Uterus (tissue), 4 donors: Measurements from ENCODE around the gene SYT9. TPM values are rescaled to one million over a fixed set of nuclear protein-coding genes. Genes with fewer than 3 reads are reported as not detected.

ENCODE experiments used
- DNase-seq, 2 donors: peaks; one replicate each; pipeline ENCODE4 v3.0.0-alpha.2; 2019 to 2020
- H3K27ac ChIP-seq, 2 donors: fragments of 200-600 bp; sonication (generic); 1 replicate in 1 of 2; 2 replicates in 1 of 2; pipeline ENCODE4 v1.5.1; 2016 to 2018
- H3K27me3 ChIP-seq, 2 donors: fragments of 200-600 bp; sonication (generic); one replicate each; pipeline ENCODE4 v1.5.1; 2018 to 2019; ENCODE audit warnings: control low read depth in 1 of 2
- H3K36me3 ChIP-seq, 2 donors: fragments of 200-600 bp; sonication (generic); one replicate each; pipeline ENCODE4 v1.5.1; 2019; ENCODE audit warnings: control low read depth in 1 of 2
- H3K4me1 ChIP-seq, 2 donors: fragments of 200-600 bp; sonication (generic); one replicate each; pipeline ENCODE4 v1.5.1; 2018 to 2019; ENCODE audit warnings: control low read depth in 1 of 2
- H3K4me3 ChIP-seq, 2 donors: fragments of 200-600 bp; sonication (generic); 1 replicate in 1 of 2; 2 replicates in 1 of 2; pipeline ENCODE4 v1.5.1; 2018 to 2019; ENCODE audit warnings: mild to moderate bottlenecking in 1 of 2
- H3K9me3 ChIP-seq, 2 donors: fragments of 200-600 bp; sonication (generic); one replicate each; pipeline ENCODE4 v1.5.1; 2019; ENCODE audit warnings: control low read depth in 1 of 2
- POLR2A ChIP-seq, 2 donors: fragments of 450-650 bp; IDR thresholded peaks; one replicate each; pipeline ENCODE4 v1.6.1; 2016; ENCODE audit warnings: antibody characterized with exemption in 2 of 2, mild to moderate bottlenecking in 1 of 2, moderate library complexity in 1 of 2
- intact Hi-C: fragments of 100-400 bp; cut with DNase I; formaldehyde crosslinking; loops from one replicate; pipeline ENCODE4 v1.15.1; 2023; ENCODE audit warnings: low total_unique reads
- total RNA-seq, 4 donors: library from RNA; depleted of rRNA in 3 of 4; stranded (reverse); fragments of >200 nt in 3 of 4; gene quantifications; one replicate each; pipeline versions ENCODE4 v1.1.0 to v1.2.4, GENCODE V29; 2014 to 2023
- TF ChIP-seq, protein P1 (sequence below), 4 experiments: fragments of 200-600 bp in 2 of 4; fragments of 450-650 bp in 2 of 4; sonication (generic) in 2 of 4; IDR thresholded peaks; one replicate each; pipeline ENCODE4 v1.5.1; 2016 to 2019; ENCODE audit warnings: antibody characterized with exemption in 4 of 4, mild to moderate bottlenecking in 2 of 4, moderate library complexity in 1 of 4
- donor health status: DM: yes; HTN: yes; CAD: no.

SYT9 gene
- total RNA-seq, 4 donors from 2014 or later = 0.29 to 5.8 (median 3.0) TPM; not detected in 1

GRCh38 chr11:7445564-7445963 lies 193.9 kb downstream of the SYT9 start:
- intact Hi-C loops = no loop called here
- Histone ChIP-seq H3K27me3 (no peaks in the 10 kb centered on the region), H3K4me1 (no peaks in the 10 kb centered on the region), H3K4me3 (no peak overlapping the region), H3K36me3 (no peaks in the 10 kb centered on the region), H3K9me3 (no peaks in the 10 kb centered on the region), H3K27ac (no peak overlapping the region)
- DNase-seq = no peak
- TF ChIP-seq POLR2A (IDR thresholded peaks at IDR 0.05) = no peak
- TF ChIP-seq, protein P1, sequence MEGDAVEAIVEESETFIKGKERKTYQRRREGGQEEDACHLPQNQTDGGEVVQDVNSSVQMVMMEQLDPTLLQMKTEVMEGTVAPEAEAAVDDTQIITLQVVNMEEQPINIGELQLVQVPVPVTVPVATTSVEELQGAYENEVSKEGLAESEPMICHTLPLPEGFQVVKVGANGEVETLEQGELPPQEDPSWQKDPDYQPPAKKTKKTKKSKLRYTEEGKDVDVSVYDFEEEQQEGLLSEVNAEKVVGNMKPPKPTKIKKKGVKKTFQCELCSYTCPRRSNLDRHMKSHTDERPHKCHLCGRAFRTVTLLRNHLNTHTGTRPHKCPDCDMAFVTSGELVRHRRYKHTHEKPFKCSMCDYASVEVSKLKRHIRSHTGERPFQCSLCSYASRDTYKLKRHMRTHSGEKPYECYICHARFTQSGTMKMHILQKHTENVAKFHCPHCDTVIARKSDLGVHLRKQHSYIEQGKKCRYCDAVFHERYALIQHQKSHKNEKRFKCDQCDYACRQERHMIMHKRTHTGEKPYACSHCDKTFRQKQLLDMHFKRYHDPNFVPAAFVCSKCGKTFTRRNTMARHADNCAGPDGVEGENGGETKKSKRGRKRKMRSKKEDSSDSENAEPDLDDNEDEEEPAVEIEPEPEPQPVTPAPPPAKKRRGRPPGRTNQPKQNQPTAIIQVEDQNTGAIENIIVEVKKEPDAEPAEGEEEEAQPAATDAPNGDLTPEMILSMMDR (IDR thresholded peaks at IDR 0.05) = no peak

- Histone ChIP-seq H3K9me3 (no peaks in the 10 kb centered on the region), H3K4me1 (no peaks in the 10 kb centered on the region), H3K4me3 (no peak overlapping the region), H3K36me3 (no peaks in the 10 kb centered on the region), H3K27me3 (no peaks in the 10 kb centered on the region), H3K27ac (no peak overlapping the region)
- no peak for DNase-seq
- TF ChIP-seq, protein P1 (IDR thresholded peaks at IDR 0.05) = no peak
- no peak for TF ChIP-seq POLR2A (IDR thresholded peaks at IDR 0.05)
- intact Hi-C loops = no loop called here
These were observed 196.5 kb downstream of the SYT9 start for GRCh38 chr11:7448201-7448600.

DNA sequence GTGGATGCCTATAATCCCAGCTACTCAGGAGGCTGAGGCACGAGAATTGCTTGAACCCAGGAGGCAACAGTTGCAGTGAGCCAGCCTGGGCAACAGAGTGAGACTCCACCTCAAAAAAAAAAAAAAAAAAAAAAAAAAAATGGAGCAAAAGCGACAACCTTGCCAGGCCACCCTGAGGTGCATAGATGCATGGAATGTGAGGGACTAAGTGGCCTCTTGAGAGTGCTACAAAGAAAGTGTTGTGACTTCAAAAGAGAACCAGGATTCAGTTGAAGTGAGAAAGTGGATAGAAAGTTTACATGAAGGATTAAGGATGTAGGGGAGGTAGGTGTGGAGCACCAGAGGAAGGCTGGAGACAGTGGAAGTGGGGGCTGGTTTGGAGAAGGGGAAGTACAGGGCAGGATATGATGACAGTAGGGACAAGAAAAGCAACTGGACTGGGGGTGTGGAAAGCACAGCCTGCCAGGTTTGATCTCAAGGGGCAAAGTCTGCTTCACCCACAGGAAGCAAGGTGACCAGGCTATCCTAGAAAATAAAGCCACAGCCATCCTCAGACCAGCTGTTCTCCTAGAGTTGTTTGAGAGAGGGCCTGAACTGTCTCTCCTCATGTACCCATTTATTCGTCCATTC lies 197.6 kb downstream of the SYT9 start:
- no peak for DNase-seq
- Histone ChIP-seq H3K4me1 (no peaks in the 10 kb centered on the region), H3K4me3 (no peak overlapping the region), H3K27me3 (no peaks in the 10 kb centered on the region), H3K36me3 (no peaks in the 10 kb centered on the region), H3K27ac (no peak overlapping the region), H3K9me3 (no peaks in the 10 kb centered on the region)
- TF ChIP-seq POLR2A (IDR thresholded peaks at IDR 0.05) = no peak
- intact Hi-C loops = no loop called here

DNA sequence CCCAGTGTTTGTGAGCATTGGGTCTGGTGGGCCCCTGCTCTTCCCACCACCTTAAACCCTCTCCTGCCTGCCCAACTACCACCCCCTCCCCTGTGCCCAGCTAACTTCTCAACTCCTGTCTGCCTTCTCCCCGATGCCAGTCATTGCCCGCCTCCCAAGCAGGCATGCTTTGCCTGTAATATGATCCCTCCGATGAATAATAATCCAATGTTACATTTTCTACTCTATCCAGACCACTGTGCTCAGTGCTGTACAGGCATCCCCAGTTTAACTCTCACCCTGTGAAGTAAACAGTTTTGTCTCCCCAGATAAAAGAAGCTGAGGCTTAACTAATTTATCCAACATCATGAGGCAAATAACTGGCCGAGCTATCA lies 198.1 kb downstream of the SYT9 start:
- no peaks in the 10 kb centered on the region for H3K36me3 ChIP-seq
- H3K27ac ChIP-seq = no peak overlapping the region
- TF ChIP-seq, protein P1 (IDR thresholded peaks at IDR 0.05) = no peak
- TF ChIP-seq POLR2A (IDR thresholded peaks at IDR 0.05) = no peak
- H3K4me1 ChIP-seq = no peaks in the 10 kb centered on the region
- H3K4me3 ChIP-seq = no peak overlapping the region
- no peaks in the 10 kb centered on the region for H3K27me3 ChIP-seq
- DNase-seq = no peak
- H3K9me3 ChIP-seq = no peaks in the 10 kb centered on the region
- intact Hi-C loops = no loop called here

DNA sequence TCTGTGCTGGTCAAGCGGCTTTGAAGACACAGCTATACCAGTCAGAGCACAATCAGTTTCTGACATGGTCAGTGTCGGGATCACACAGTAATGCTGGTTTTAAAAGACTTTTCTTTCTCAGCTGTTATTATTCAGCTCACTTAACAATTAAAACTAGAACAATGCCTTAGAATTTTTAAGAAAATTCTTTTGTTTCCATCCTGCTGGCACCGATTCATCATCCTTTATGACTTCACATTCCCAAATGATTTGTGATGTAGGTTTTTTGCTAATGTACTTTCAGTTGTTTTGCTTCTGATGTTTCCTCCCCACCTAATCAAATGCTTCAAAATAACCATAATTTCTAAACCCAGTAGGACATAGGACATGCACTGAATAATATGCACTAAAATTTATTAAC lies 199.1 kb downstream of the SYT9 start:
- Histone ChIP-seq H3K27ac (no peak overlapping the region), H3K4me3 (no peak overlapping the region), H3K9me3 (no peaks in the 10 kb centered on the region), H3K36me3 (no peaks in the 10 kb centered on the region), H3K4me1 (no peaks in the 10 kb centered on the region), H3K27me3 (no peaks in the 10 kb centered on the region)
- TF ChIP-seq, protein P1 (IDR thresholded peaks at IDR 0.05) = no peak
- TF ChIP-seq POLR2A (IDR thresholded peaks at IDR 0.05) = no peak
- intact Hi-C loops = no loop called here
- DNase-seq = no peak

GRCh38 chr11:7451520-7451919 lies 199.8 kb downstream of the SYT9 start:
- intact Hi-C loops = no loop called here
- Histone ChIP-seq H3K27me3 (no peaks in the 10 kb centered on the region), H3K4me1 (no peaks in the 10 kb centered on the region), H3K9me3 (no peaks in the 10 kb centered on the region), H3K36me3 (no peaks in the 10 kb centered on the region), H3K27ac (no peak overlapping the region), H3K4me3 (no peak overlapping the region)
- TF ChIP-seq, protein P1 (IDR thresholded peaks at IDR 0.05) = no peak
- TF ChIP-seq POLR2A (IDR thresholded peaks at IDR 0.05) = no peak
- no peak for DNase-seq
